ENCODE measurements around the gene MRGPRF.

Gene MRGPRF

GRCh38 chr11:68966894-68967780 lies 45.9 kb downstream of the MRGPRF start:
- in situ Hi-C loops (cut with HindIII; ENCODE audit: low sequenced_read_pairs) = no loop called here
- no peak for DNase-seq (ENCODE audit: low read depth)
- no peak overlapping the region for H3K4me3 ChIP-seq (ENCODE audit: low read depth, low read length)
- TF ChIP-seq CTCF (IDR thresholded peaks at IDR 0.05; ENCODE audit: low read depth, low read length, missing control alignments) = no peak

DNA sequence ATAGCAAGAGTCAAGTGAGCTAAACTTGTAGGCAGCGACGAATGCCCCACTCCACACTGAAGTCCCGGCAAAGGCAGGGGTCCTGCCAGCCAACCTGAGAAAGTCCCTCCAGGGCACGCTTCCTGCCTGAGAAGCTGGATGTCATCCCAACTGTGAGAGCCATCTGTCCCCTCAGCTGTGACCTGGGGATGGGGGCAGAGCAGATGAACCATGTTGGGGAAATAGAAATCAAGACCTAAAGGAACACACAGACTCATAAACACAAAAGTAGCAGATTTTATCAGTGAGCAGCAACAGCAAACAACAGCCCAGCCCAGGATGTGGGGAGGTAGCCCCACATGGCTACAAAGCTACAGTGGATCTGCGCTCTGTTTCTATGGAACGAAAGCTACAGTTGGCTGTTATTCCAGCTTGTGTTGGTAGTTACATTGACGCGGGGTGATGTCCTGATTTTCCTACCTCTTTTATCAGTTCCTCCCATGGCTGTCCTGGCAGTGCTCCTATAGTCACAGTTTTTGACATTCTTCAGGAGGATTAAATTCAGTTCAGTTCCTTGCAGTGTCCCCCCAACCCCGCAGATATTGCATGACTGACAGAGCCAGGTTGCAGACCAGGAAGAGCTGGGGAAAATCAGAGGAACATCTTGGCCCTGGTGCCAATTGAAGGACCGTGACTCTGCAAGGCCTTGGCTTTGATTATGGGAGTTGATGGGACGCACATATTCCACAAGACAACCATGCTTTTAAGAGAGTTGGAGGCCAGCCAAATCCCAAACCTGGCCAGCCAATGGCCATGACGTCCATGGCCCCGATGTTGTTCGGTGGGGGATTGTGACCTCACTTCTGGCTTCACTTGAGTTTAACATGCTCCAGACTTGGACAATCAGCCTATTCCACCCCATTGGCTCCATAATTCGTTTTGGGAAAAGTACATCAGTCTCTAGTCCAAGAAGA lies 46.9 kb downstream of the MRGPRF start:
- DNase-seq (ENCODE audit: low read depth) = no peak
- H3K4me3 ChIP-seq (ENCODE audit: low read depth, low read length) = no peak overlapping the region
- TF ChIP-seq CTCF (IDR thresholded peaks at IDR 0.05; ENCODE audit: low read depth, low read length, missing control alignments) = no peak
- in situ Hi-C loops (cut with HindIII; ENCODE audit: low sequenced_read_pairs) = no loop called here

- no peak for DNase-seq (ENCODE audit: low read depth)
- TF ChIP-seq CTCF (IDR thresholded peaks at IDR 0.05; ENCODE audit: low read depth, low read length, missing control alignments) = no peak
- in situ Hi-C loops (cut with HindIII; ENCODE audit: low sequenced_read_pairs) = no loop called here
- H3K4me3 ChIP-seq (ENCODE audit: low read depth, low read length) = no peak overlapping the region
Observed at GRCh38 chr11:68963779-68964178, 49.3 kb downstream of the MRGPRF start.

DNA sequence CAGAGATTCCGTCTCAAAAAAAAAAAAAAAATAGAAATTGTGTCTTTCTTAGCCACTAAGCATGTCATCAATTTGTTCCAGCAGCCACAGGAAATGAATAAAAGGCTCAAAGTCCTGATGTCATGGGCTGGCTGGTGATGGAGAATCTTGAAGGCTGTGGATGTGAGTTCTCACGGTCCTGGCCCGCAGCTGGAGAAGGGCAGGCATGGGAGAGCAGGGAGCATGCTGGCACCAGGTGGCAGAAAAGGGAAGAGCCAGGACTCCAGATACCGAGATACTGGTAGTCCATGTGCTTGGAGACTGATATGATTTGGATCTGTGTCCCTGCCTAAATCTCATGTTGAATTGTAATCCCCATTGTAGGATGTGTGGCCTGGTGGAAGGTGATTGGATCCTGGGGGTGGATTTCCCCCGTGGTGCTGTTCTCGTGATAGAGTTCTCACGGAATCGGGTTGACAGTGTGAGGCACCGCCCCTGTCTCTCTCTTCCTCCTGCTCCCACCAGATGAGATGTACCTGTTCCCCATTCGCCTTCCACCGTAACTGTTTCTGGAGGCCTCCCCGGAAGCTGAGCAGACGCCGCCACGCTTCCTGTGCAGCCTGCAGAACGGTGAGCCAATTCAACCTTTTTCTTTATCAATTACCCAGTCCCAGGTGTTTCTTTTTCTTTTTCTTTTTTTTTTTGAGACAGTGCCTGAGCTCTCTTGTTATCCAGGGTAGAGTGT lies 50.4 kb downstream of the MRGPRF start:
- peak; percentile 23 for DNase-seq (ENCODE audit: low read depth)
- TF ChIP-seq CTCF (IDR thresholded peaks at IDR 0.05; ENCODE audit: low read depth, low read length, missing control alignments) = no peak
- in situ Hi-C loops (cut with HindIII; ENCODE audit: low sequenced_read_pairs) = no loop called here
- no peak overlapping the region for H3K4me3 ChIP-seq (ENCODE audit: low read depth, low read length)

DNA sequence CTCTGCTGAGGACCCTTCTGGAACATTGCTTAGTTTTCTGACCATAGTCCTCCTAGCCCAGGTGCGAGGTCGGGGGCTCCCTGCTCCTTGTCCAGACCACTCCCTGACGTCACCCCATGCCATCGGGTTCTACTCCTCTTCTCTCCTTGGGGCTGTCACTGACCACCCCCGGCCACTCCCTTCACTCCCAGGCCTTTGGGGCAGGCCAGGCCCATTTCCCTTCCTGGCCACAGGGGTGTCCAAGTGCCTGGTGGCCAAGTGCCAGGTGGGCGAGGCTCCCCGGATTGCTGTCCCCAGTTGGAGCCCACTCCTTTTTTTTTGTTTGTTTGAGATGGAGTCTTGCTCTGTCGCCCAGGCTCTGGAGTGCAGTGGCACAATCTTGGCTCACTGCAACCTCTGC lies 51.8 kb downstream of the MRGPRF start:
- TF ChIP-seq CTCF (IDR thresholded peaks at IDR 0.05; ENCODE audit: low read depth, low read length, missing control alignments) = no peak
- DNase-seq (ENCODE audit: low read depth) = no peak
- in situ Hi-C loops (cut with HindIII; ENCODE audit: low sequenced_read_pairs) = no loop called here
- no peak overlapping the region for H3K4me3 ChIP-seq (ENCODE audit: low read depth, low read length)

Measured in astrocyte of the cerebellum (primary cell).